Activated CD4-positive, alpha-beta T cell treated with anti-CD3 and anti-CD28 coated beads, Interleukin-2, amount 50 U/mL, for 16 hours (primary cell): ENCODE data around the gene MSMO1.

Source experiments
- DNase-seq: peaks from one replicate; pipeline ENCODE4 v3.0.0-alpha.2; 2020

Gene MSMO1

GRCh38 chr4:165361810-165362209, 34.3 kb downstream of the MSMO1 start:
- no peak for DNase-seq

GRCh38 chr4:165364452-165365080, 37.1 kb downstream of the MSMO1 start:
- peak; percentile 18 for DNase-seq

DNA sequence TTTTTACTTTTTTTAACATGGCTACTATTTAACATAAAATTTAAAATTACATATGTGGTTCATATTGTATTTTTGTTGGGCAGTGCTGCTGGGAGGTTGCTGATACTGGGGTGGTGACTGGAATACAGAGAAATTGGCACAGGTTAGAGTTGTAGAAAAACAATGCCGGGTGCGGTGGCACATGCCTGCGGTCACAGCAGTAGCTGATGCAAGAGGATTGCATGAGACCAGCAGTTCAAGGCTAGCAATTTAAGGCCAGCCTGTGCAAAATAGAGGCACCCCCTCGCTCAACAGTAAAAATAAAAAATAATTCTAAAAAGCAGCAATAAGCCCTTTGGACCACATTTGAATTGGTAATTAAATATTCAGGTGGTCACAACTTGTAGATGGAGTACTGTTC, 39.6 kb downstream of the MSMO1 start:
- DNase-seq, result no peak

DNA sequence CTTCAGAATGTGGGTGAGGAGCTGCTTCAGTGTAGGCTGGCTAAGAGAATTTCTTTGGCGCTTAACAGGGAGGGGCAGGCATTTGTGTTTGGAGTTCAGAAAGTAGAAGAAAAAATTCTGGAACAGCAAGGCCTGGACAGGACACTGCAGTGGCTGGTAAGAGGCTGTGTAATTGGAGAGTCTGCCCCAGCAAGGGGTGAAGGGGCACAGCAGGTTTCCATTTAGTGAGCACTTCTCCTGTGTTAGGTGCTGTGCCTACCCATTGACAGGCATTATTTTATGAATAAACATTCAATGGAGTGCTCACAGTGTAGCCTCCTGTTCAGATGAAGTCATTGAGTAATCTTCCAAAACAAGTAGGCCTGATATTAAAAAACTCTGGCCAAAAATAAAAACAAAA, 40.6 kb downstream of the MSMO1 start:
- DNase-seq, result no peak

- DNase-seq, result no peak
Observed at GRCh38 chr4:165368567-165368966, 41.1 kb downstream of the MSMO1 start.

DNA sequence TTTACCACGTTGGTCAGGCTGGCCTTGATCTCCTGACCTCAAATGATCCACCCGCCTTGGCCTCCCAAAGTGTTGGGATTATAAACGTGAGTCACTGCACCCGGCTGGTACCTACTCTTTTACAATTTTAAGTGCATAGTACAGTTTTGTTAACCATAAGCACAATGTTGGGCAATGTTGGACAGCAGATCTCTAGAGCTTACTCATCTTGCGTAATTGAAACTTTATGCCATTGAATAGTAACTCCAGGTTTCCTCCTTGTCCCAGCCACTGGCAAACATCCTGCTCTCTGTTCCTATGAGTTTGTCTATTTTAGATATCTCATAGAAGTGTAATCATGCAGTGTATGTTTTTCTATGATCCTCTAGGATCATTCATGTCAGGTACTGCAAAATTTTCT, 42.1 kb downstream of the MSMO1 start:
- DNase-seq, result no peak

- no peak for DNase-seq
Observed at GRCh38 chr4:165370530-165370929, 43.1 kb downstream of the MSMO1 start.

DNA sequence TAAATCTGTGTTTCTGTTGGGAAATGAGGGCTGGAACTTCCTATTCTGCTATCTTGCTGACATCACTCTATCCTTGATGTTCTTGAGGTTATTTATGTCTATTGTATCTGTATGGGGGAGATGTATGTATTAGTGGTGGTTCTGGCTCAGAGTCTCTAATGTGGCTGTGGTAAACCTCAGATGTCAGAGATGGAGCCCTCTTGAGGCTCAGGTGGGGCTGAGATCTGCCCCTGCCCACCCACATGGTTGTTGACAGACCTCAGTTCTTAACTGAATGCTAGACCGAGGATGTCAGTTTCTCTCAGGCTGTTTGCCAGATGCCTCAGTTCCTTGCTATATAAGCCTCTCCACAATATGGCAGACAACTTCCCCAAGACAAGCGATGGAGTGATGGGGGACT, 48.0 kb downstream of the MSMO1 start:
- no peak for DNase-seq

DNA sequence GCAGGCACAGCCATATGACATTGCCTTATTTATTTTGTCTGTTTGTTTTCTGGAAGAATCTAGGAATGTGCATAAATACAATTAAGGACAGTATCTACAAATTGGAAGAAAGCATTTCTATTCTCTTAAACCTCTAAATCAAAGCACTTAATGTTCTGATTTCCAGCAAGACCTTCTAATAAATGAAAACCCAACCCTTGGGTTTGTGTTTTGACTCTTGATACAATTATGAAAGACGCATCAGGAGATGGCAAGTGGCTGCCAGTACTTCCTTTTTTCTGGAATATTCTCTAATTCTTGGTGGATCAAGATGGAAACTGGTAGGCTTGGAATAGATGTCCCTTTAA, 50.9 kb downstream of the MSMO1 start:
- DNase-seq, result no peak

DNA sequence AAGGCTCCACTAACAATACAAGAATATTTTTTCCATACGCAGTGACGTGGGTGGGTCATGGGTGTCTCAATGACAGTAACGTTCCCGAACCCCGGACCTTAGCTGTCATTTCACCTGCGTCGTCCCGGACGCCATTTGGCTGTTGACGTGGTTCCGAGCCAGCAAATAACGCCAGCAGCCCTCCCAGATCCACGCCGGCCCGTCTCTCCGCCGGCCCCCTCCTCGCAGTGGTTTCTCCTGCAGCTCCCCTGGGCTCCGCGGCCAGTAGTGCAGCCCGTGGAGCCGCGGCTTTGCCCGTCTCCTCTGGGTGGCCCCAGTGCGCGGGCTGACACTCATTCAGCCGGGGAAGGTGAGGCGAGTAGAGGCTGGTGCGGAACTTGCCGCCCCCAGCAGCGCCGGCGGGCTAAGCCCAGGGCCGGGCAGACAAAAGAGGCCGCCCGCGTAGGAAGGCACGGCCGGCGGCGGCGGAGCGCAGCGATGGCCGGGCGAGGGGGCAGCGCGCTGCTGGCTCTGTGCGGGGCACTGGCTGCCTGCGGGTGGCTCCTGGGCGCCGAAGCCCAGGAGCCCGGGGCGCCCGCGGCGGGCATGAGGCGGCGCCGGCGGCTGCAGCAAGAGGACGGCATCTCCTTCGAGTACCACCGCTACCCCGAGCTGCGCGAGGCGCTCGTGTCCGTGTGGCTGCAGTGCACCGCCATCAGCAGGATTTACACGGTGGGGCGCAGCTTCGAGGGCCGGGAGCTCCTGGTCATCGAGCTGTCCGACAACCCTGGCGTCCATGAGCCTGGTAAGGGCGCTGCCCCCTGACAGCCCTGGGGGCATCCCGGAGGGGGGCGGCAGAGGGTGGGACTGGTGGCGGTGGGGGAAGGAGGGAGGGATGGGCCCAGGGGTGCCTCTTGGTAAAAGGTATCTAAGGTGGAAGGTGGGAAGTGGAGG, 51.5 kb downstream of the MSMO1 start, which contains the start of gene CPE:
TSS of gene CPE (plus strand) at position 264 of the 933 bp plus-strand sequence. CDS start at position 478, 214 bp downstream.
- DNase-seq, result peak; percentile 49

- no peak for DNase-seq
Observed at GRCh38 chr4:165379678-165380064, 52.2 kb downstream of the MSMO1 start.

- no peak for DNase-seq
Observed at GRCh38 chr4:165380805-165381204, 53.3 kb downstream of the MSMO1 start.

GRCh38 chr4:165381821-165382373, 54.4 kb downstream of the MSMO1 start:
- no peak for DNase-seq

- DNase-seq, result no peak
Observed at GRCh38 chr4:165382640-165383039, 55.2 kb downstream of the MSMO1 start.

DNA sequence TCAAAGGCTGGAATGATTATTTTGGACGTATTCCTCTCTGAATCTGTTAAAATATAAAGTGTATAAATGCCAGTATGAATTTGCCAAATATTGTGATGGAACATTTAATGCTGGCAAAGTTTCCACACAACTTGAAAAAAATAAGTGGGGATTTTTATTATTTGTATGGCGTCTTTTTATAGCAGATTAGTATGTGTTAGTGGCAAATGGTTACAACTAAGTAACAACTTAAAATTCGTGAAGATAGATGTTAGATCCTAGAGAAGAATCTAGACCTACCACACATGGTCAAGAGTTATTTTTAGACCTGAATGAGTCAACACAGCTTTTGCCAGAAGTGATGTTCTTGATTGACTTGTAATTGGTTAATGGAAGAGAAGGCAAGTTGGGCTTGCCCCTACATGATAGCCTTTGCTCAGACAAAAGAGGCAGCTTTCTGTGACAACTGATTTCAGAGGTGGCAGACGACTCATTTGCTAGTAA, 56.2 kb downstream of the MSMO1 start:
- no peak for DNase-seq

GRCh38 chr4:165384186-165384585, 56.7 kb downstream of the MSMO1 start:
- DNase-seq, result no peak

GRCh38 chr4:165384598-165384997, 57.1 kb downstream of the MSMO1 start:
- DNase-seq, result no peak

- no peak for DNase-seq
Observed at GRCh38 chr4:165385126-165385525, 57.7 kb downstream of the MSMO1 start.

GRCh38 chr4:165386328-165386727, 58.9 kb downstream of the MSMO1 start:
- DNase-seq, result no peak

- no peak for DNase-seq
Observed at GRCh38 chr4:165388756-165389155, 61.3 kb downstream of the MSMO1 start.
